Measurements from ENCODE around the gene MED8. TPM values are rescaled to one million over a fixed set of nuclear protein-coding genes. Genes with fewer than 3 reads are reported as not detected.
"Not testable (repeated sequence)": the region's sequence is repeated elsewhere in the genome, so short reads cannot be mapped to it uniquely, and the experiment has no call there.

MED8 gene
- total and polyA plus RNA-seq, 7 experiments from 2014 or later = 14.5 to 53.8 (median 30.1) TPM

DNA sequence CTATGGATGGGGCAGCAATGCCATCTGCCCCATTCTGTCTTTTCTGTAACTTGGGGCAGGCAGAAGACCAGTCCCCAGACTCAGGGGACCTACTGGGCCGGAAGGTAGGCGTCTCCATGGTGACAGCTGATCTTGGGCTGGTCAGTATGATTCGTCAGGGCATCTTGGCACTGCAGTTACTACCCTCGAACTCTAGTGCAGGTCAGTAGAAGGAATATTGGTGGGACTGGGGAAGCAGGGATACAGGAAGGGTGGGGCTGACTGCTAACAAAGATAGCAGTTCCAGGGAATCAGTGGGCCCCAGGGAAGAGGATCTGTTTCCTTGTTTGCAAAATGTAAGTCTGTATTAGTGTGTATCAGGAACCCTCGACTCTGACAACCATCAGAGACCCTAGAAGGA lies 26.3 kb upstream of the MED8 start:
- Mint-ChIP-seq H3K4me1 (peaks cover 0 to 10% (median 3%) of the 10 kb centered on the region in 7 donors), H3K36me3 (peaks cover 4 to 18% (median 15%) of the 10 kb centered on the region in 5 donors), H3K27ac (no peak overlapping the region), H3K27me3 (no peaks in the 10 kb centered on the region), H3K4me3 (no peak overlapping the region), H3K9me3 (no peaks in the 10 kb centered on the region)
- intact Hi-C loops (cut with micrococcal nuclease) = no loop called here
- no peak for DNase-seq
- CTCF ChIA-PET = interaction anchor here (1.1 to 4.1 kb wide), 3 partner anchors 182 to 192 kb away, joined by 3 to 60 read pairs (median 16); no protein-coding TSS in a partner anchor
- Histone ChIP-seq H3K4me3 (ENCODE audit: low read length) (no peak overlapping the region), H3K4me1 (ENCODE audit: control insufficient read depth in 2 of 2, insufficient read depth in 2 of 2, low read length in 2 of 2) (no peaks in the 10 kb centered on the region), H3K9me3 (ENCODE audit: control insufficient read depth in 2 of 3, low read length in 3 of 3) (no peaks in the 10 kb centered on the region), H3K36me3 (ENCODE audit: control insufficient read depth in 2 of 3, insufficient read depth in 3 of 3, low read length in 3 of 3) (peaks cover 4 to 61% (median 30%) of the 10 kb centered on the region in 3 experiments), H3K27me3 (ENCODE audit: control insufficient read depth in 2 of 2, insufficient read depth in 2 of 2, low read length in 2 of 2) (no peaks in the 10 kb centered on the region), H3K27ac (ENCODE audit: low read depth, low read length) (no peak overlapping the region)
- ATAC-seq = no peak
- POLR2A ChIA-PET = interaction anchor here (2.1 kb wide), 1 partner anchor 189 kb away, joined by 10 read pairs; no protein-coding TSS in a partner anchor

DNA sequence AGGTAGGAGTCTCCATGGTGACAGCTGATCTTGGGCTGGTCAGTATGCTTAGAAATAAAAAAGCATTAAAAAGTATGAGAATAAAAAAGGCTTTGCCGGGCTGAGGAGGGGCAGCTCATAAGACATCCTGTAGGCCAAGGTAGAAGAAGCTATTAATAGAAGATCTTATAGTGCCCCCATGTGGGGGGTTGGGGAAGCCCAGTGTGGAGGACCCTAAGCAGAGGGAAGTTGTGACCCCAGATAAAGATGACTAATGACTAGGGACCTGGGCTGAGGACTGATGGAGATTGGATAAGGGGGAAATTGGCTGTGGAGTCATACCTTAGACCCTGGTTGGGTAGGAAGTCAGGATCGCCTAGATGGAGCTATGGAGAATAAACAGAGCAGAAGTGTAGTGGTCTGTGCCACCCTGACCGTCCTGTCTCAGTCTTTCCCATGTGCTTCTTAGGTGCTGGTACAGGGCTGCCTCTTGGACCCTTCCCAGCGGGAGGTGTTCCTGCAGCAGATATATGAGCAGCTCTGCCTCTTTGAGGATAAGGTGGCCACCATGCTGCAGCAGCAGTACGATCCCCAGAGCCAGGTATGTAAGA lies 25.1 kb upstream of the MED8 start:
- peak overlapping the region in 5 of 9 donors; percentile 6 to 38 (median 24) for H3K27ac Mint-ChIP-seq
- H3K4me3 Mint-ChIP-seq = no peak overlapping the region
- DNase-seq = peak; percentile 31 to 80 (median 71)
- H3K9me3 ChIP-seq (ENCODE audit: control insufficient read depth in 2 of 3, low read length in 3 of 3) = no peaks in the 10 kb centered on the region
- ChIA-PET POLR2A (interaction anchor here (2.1 kb wide), 1 partner anchor 188 kb away, joined by 10 read pairs; no protein-coding TSS in a partner anchor), CTCF (interaction anchor here (0.6 to 4.1 kb wide), 11 partner anchors 26 to 1148 kb away, joined by 3 to 60 read pairs (median 6); partner anchors contain the start of genes MED8 and SZT2)
- intact Hi-C loops (cut with micrococcal nuclease) = loop anchor here (1.0 kb wide), 2 partner anchors 176 to 187 kb away; no protein-coding TSS in a partner anchor
- peaks cover 0 to 10% (median 3%) of the 10 kb centered on the region in 7 donors for H3K4me1 Mint-ChIP-seq
- no peaks in the 10 kb centered on the region for H3K4me1 ChIP-seq (ENCODE audit: control insufficient read depth in 2 of 2, insufficient read depth in 2 of 2, low read length in 2 of 2)
- no peak overlapping the region for H3K27ac ChIP-seq (ENCODE audit: low read depth, low read length)
- no peaks in the 10 kb centered on the region for H3K9me3 Mint-ChIP-seq
- ATAC-seq = peak; percentile 95
- no peaks in the 10 kb centered on the region for H3K27me3 Mint-ChIP-seq
- no peaks in the 10 kb centered on the region for H3K27me3 ChIP-seq (ENCODE audit: control insufficient read depth in 2 of 2, insufficient read depth in 2 of 2, low read length in 2 of 2)
- no peak overlapping the region for H3K4me3 ChIP-seq (ENCODE audit: low read length)
- H3K36me3 ChIP-seq (ENCODE audit: control insufficient read depth in 2 of 3, insufficient read depth in 3 of 3, low read length in 3 of 3) = peaks cover 0 to 49% (median 20%) of the 10 kb centered on the region in 3 experiments
- peaks cover 5 to 15% (median 14%) of the 10 kb centered on the region in 5 donors for H3K36me3 Mint-ChIP-seq

DNA sequence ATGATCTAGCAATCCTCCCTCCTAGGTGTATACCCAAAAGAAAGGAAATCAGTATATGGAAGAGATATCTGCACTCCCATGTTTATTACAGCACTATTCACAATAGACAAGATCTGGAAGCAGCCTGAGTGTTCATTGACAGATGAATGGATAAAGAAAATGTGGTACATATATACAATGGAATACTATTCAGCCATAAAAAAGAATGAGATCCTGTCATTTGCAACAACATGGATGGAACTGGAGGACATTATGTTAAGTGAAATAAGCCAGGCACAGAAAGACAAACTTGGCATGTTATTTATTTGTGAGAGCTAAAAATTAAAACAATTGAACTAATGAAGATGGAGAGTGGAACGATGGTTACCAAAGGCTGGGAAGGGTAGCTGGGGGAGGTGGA lies 23.8 kb upstream of the MED8 start:
- Mint-ChIP-seq H3K27ac (peak overlapping the region in 2 of 9 donors; percentile 36 to 65), H3K4me1 (peaks cover 0 to 10% (median 3%) of the 10 kb centered on the region in 7 donors), H3K36me3 (peaks cover 11 to 27% (median 19%) of the 10 kb centered on the region in 5 donors)
- H3K9me3 ChIP-seq (ENCODE audit: control insufficient read depth in 2 of 3, low read length in 3 of 3); intact Hi-C loops (cut with micrococcal nuclease); H3K27me3 ChIP-seq (ENCODE audit: control insufficient read depth in 2 of 2, insufficient read depth in 2 of 2, low read length in 2 of 2); H3K9me3 Mint-ChIP-seq; DNase-seq; H3K4me1 ChIP-seq (ENCODE audit: control insufficient read depth in 2 of 2, insufficient read depth in 2 of 2, low read length in 2 of 2); H3K27ac ChIP-seq (ENCODE audit: low read depth, low read length); H3K4me3 ChIP-seq (ENCODE audit: low read length); H3K4me3 Mint-ChIP-seq; POLR2A ChIA-PET; H3K27me3 Mint-ChIP-seq; ATAC-seq: not testable (repeated sequence)
- CTCF ChIA-PET = interaction anchor here (1.2 to 4.1 kb wide), 4 partner anchors 182 to 189 kb away, joined by 7 to 60 read pairs (median 15); no protein-coding TSS in a partner anchor
- peaks cover 0 to 45% (median 14%) of the 10 kb centered on the region in 3 experiments for H3K36me3 ChIP-seq (ENCODE audit: control insufficient read depth in 2 of 3, insufficient read depth in 3 of 3, low read length in 3 of 3)

DNA sequence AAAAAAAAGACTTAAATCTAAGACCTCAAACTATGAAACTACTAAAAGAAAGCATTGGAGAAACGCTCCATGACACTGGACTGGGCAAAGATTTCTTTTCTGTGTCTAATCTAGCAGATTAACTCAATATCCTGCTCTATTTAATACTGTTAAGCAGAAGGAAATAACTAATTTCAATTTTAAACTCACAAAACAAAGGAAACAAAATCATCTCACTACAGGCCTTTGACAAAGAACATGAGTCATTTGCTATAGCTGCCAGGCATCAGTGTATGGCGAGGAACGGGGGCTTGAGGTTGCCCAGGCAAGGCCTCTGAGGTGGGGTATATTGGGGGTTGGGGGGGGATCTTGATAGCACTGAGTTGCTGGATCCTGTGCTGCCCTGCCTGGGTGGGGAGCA lies 21.0 kb upstream of the MED8 start:
- Mint-ChIP-seq H3K4me3 (no peak overlapping the region), H3K36me3 (peaks cover 20 to 44% (median 24%) of the 10 kb centered on the region in 5 donors), H3K9me3 (no peaks in the 10 kb centered on the region), H3K27me3 (no peaks in the 10 kb centered on the region), H3K4me1 (peaks cover 0 to 10% (median 3%) of the 10 kb centered on the region in 7 donors), H3K27ac (no peak overlapping the region)
- H3K9me3 ChIP-seq (ENCODE audit: control insufficient read depth in 2 of 3, low read length in 3 of 3) = no peaks in the 10 kb centered on the region
- no peak overlapping the region for H3K4me3 ChIP-seq (ENCODE audit: low read length)
- H3K36me3 ChIP-seq (ENCODE audit: control insufficient read depth in 2 of 3, insufficient read depth in 3 of 3, low read length in 3 of 3) = peaks cover 3 to 35% (median 11%) of the 10 kb centered on the region in 3 experiments
- ATAC-seq (no peak), DNase-seq (no peak)
- CTCF ChIA-PET = interaction anchor here (0.5 to 1.2 kb wide), 2 partner anchors 184 to 248 kb away, joined by 3 to 5 read pairs; no protein-coding TSS in a partner anchor
- H3K27ac ChIP-seq (ENCODE audit: low read depth, low read length) = no peak overlapping the region
- H3K4me1 ChIP-seq (ENCODE audit: control insufficient read depth in 2 of 2, insufficient read depth in 2 of 2, low read length in 2 of 2) = no peaks in the 10 kb centered on the region
- no peaks in the 10 kb centered on the region for H3K27me3 ChIP-seq (ENCODE audit: control insufficient read depth in 2 of 2, insufficient read depth in 2 of 2, low read length in 2 of 2)
- POLR2A ChIA-PET = interaction anchor here (0.9 kb wide), 1 partner anchor 15 kb away, joined by 3 read pairs; no protein-coding TSS in a partner anchor
- intact Hi-C loops (cut with micrococcal nuclease) = no loop called here

DNA sequence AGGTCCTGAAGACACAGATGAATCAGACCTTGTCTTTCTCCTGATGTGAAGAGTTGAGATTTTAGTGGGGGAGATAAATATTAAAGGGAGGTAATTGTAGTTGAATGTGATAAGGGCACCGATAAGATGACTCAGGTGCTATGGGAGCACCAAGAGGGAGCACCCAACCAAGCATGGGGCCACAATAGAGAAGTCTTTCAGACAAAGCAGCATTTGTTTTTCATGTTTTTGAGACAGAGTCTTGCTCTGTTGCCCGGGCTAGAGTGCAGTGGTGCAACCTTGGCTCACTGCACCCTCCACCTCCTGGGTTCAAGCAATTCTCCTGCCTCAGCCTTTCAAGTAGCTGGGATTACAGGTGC lies 16.3 kb upstream of the MED8 start:
- H3K9me3 ChIP-seq (ENCODE audit: control insufficient read depth in 2 of 3, low read length in 3 of 3) = no peaks in the 10 kb centered on the region
- no peaks in the 10 kb centered on the region for H3K9me3 Mint-ChIP-seq
- no peaks in the 10 kb centered on the region for H3K27me3 Mint-ChIP-seq
- no peak for ATAC-seq
- H3K36me3 Mint-ChIP-seq = peaks cover 14 to 64% (median 36%) of the 10 kb centered on the region in 5 donors
- CTCF ChIA-PET = no interaction called here
- H3K27ac Mint-ChIP-seq = peak overlapping the region in 1 of 9 donors; percentile 15
- H3K4me3 ChIP-seq (ENCODE audit: low read length) = no peak overlapping the region
- POLR2A ChIA-PET = no interaction called here
- no peak overlapping the region for H3K27ac ChIP-seq (ENCODE audit: low read depth, low read length)
- no peaks in the 10 kb centered on the region for H3K4me1 ChIP-seq (ENCODE audit: control insufficient read depth in 2 of 2, insufficient read depth in 2 of 2, low read length in 2 of 2)
- no peak overlapping the region for H3K4me3 Mint-ChIP-seq
- H3K4me1 Mint-ChIP-seq = peaks cover 2 to 21% (median 12%) of the 10 kb centered on the region in 7 donors
- intact Hi-C loops (cut with micrococcal nuclease) = no loop called here
- DNase-seq = no peak
- H3K36me3 ChIP-seq (ENCODE audit: control insufficient read depth in 2 of 3, insufficient read depth in 3 of 3, low read length in 3 of 3) = peaks cover 5 to 56% (median 16%) of the 10 kb centered on the region in 3 experiments
- no peaks in the 10 kb centered on the region for H3K27me3 ChIP-seq (ENCODE audit: control insufficient read depth in 2 of 2, insufficient read depth in 2 of 2, low read length in 2 of 2)

DNA sequence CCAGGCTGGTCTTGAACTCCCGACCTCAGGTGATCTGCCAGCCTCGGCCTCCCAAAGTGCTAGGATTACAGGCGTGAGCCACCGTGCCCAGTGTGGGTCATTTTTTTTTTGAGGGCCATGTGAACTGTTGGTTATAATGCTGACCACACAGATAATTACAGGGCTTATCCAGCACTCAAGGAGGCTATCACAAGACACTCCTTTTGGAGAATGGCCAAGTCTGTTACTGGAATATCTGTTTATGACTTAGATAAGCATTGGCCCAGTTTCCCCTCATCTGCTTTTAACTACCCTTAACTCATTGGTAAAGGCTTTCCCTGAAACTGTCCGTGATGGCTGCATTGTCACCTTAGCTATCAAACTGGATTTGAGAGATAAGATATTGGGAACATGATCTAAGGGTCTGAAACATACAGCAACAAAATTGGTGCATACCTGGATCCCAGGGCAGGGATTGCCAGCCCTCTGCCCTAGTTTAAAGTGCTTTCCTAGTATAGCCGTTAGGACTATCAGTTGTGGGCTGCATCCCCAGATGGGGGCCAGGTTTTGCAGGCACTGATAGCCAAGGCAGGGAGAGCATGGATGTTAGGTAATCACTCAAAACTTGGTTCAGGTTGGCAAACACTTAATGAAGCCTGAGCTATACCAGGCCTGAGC lies 15.7 kb upstream of the MED8 start:
- intact Hi-C loops (cut with micrococcal nuclease) = no loop called here
- Histone ChIP-seq H3K9me3 (ENCODE audit: control insufficient read depth in 2 of 3, low read length in 3 of 3) (no peaks in the 10 kb centered on the region), H3K27ac (ENCODE audit: low read depth, low read length) (no peak overlapping the region), H3K36me3 (ENCODE audit: control insufficient read depth in 2 of 3, insufficient read depth in 3 of 3, low read length in 3 of 3) (peaks cover 5 to 56% (median 16%) of the 10 kb centered on the region in 3 experiments), H3K4me1 (ENCODE audit: control insufficient read depth in 2 of 2, insufficient read depth in 2 of 2, low read length in 2 of 2) (no peaks in the 10 kb centered on the region), H3K27me3 (ENCODE audit: control insufficient read depth in 2 of 2, insufficient read depth in 2 of 2, low read length in 2 of 2) (no peaks in the 10 kb centered on the region), H3K4me3 (ENCODE audit: low read length) (no peak overlapping the region)
- no peak for ATAC-seq
- Mint-ChIP-seq H3K4me1 (peaks cover 2 to 21% (median 13%) of the 10 kb centered on the region in 7 donors), H3K27ac (no peak overlapping the region), H3K9me3 (no peaks in the 10 kb centered on the region), H3K27me3 (no peaks in the 10 kb centered on the region), H3K4me3 (no peak overlapping the region), H3K36me3 (peaks cover 14 to 64% (median 36%) of the 10 kb centered on the region in 5 donors)
- ChIA-PET CTCF (no interaction called here), POLR2A (no interaction called here)
- no peak for DNase-seq

Measured in naive thymus-derived CD4-positive, alpha-beta T cell (primary cell).